Neural cell (in vitro differentiated cells): ENCODE data around the gene ZSWIM5. TPM values are rescaled to one million over a fixed set of nuclear protein-coding genes. Genes with fewer than 3 reads are reported as not detected.

Experiments used
- H2AFZ ChIP-seq: fragments of 200-600, 300-800 bp; sonication (generic), shearing (Covaris generic); 2 replicates; pipeline ENCODE4 v1.6.0; 2014; ENCODE audit warnings: low read depth, mild to moderate bottlenecking, antibody characterized with exemption, low read length, moderate library complexity
- H3F3A ChIP-seq: fragments of 200-600 bp; shearing (Covaris generic); 2 replicates; pipeline ENCODE4 v1.6.1; 2016; ENCODE audit warnings: mild to moderate bottlenecking, moderate library complexity, mixed read lengths, antibody characterized with exemption, low read length; ENCODE audit not compliant: insufficient read depth, poor library complexity, severe bottlenecking
- H3K27ac ChIP-seq: fragments of 200-600, 300-800 bp; sonication (generic), shearing (Covaris generic); 2 replicates; pipeline ENCODE4 v1.5.1; 2014; ENCODE audit warnings: mild to moderate bottlenecking, low read length, moderate library complexity
- H3K27me3 ChIP-seq: fragments of 300-800, 200-600 bp; sonication (generic), shearing (Covaris generic); 2 replicates; pipeline ENCODE4 v1.6.0; 2014; ENCODE audit warnings: mild to moderate bottlenecking, low read depth, low read length, moderate library complexity; ENCODE audit not compliant: insufficient read depth
- H3K36me3 ChIP-seq: fragments of 300-800, 200-600 bp; sonication (generic), shearing (Covaris generic); 2 replicates; pipeline ENCODE4 v1.5.1; 2014; ENCODE audit warnings: mild to moderate bottlenecking, antibody characterized with exemption, low read length, moderate library complexity; ENCODE audit not compliant: insufficient read depth
- H3K4me2 ChIP-seq: fragments of 300-800, 200-600 bp; sonication (generic), shearing (Covaris generic); 2 replicates; pipeline ENCODE4 v1.6.0; 2014; ENCODE audit warnings: mild to moderate bottlenecking, low read length
- H3K4me3 ChIP-seq: fragments of 300-800, 200-600 bp; sonication (generic), shearing (Covaris generic); 2 replicates; pipeline ENCODE4 v1.5.1; 2014; ENCODE audit warnings: mild to moderate bottlenecking, low read length, moderate library complexity
- H3K79me2 ChIP-seq: fragments of 200-600 bp; shearing (Covaris generic); replicated peaks from 2 replicates; pipeline ENCODE4 v1.6.0; 2014; ENCODE audit warnings: mild to moderate bottlenecking, low read length, moderate library complexity; ENCODE audit not compliant: insufficient read depth
- H3K9ac ChIP-seq: fragments of 300-800, 200-600 bp; sonication (generic), shearing (Covaris generic); 2 replicates; pipeline ENCODE4 v1.6.1; 2016; ENCODE audit warnings: mild to moderate bottlenecking, low read length, mixed read lengths
- H3K9me2 ChIP-seq: fragments of 200-600 bp; shearing (Covaris generic); 2 replicates; pipeline ENCODE4 v1.6.1; 2016; ENCODE audit warnings: mild to moderate bottlenecking, low read length, mixed read lengths; ENCODE audit not compliant: insufficient read depth
- H3K9me3 ChIP-seq: fragments of 200-600, 300-800 bp; sonication (generic), shearing (Covaris generic); 2 replicates; pipeline ENCODE4 v1.6.1; 2016; ENCODE audit warnings: mild to moderate bottlenecking, mixed run types, low read length, moderate library complexity, mixed read lengths
- H4K20me1 ChIP-seq: fragments of 200-600 bp; shearing (Covaris generic); 2 replicates; pipeline ENCODE4 v1.6.1; 2016; ENCODE audit warnings: mild to moderate bottlenecking, mixed run types; ENCODE audit not compliant: insufficient read depth
- EP300 ChIP-seq: fragments of 450-650 bp; conservative IDR thresholded peaks from 2 replicates; pipeline ENCODE4 v1.6.1; 2014; ENCODE audit warnings: antibody characterized with exemption, mild to moderate bottlenecking, moderate library complexity; ENCODE audit not compliant: poor library complexity, severe bottlenecking
- EZH2 ChIP-seq: fragments of 200-600, 300-800 bp; shearing (Covaris generic), sonication (generic); IDR thresholded peaks from 2 replicates; pipeline ENCODE4 v1.6.1; 2014; ENCODE audit warnings: antibody characterized with exemption, low read length, borderline replicate concordance, mild to moderate bottlenecking; ENCODE audit not compliant: insufficient read depth, poor library complexity, severe bottlenecking
- MXI1 ChIP-seq: fragments of 450-650 bp; conservative IDR thresholded peaks from 2 replicates; pipeline ENCODE4 v1.6.1; 2014; ENCODE audit warnings: antibody characterized with exemption, mild to moderate bottlenecking; ENCODE audit not compliant: poor library complexity, severe bottlenecking
- POLR2AphosphoS5 ChIP-seq: IDR thresholded peaks from 2 replicates; pipeline ENCODE4 v1.6.1; 2012
- RAD21 ChIP-seq: fragments of 450-650 bp; conservative IDR thresholded peaks from 2 replicates; pipeline ENCODE4 v1.6.1; 2014; ENCODE audit warnings: antibody characterized with exemption, mild to moderate bottlenecking, moderate library complexity
- SMC3 ChIP-seq: fragments of 450-650 bp; conservative IDR thresholded peaks from 2 replicates; pipeline ENCODE4 v1.6.1; 2014; ENCODE audit warnings: antibody characterized with exemption, mild to moderate bottlenecking, moderate library complexity; ENCODE audit not compliant: poor library complexity
- TAF1 ChIP-seq: IDR thresholded peaks from 2 replicates; pipeline ENCODE4 v1.6.1; 2012; ENCODE audit warnings: low read depth
- polyA plus RNA-seq: library from polyadenylated mRNA; depleted of rRNA; stranded (reverse); fragments of >200 nt; gene quantifications from 2 replicates; pipeline ENCODE4 v1.2.3, GENCODE V29; 2014
- TF ChIP-seq, protein P1 (sequence below): fragments of 450-650 bp; IDR thresholded peaks from 2 replicates; pipeline ENCODE4 v1.5.1; 2014; ENCODE audit warnings: antibody characterized with exemption, mild to moderate bottlenecking, moderate library complexity; ENCODE audit not compliant: poor library complexity, severe bottlenecking
- TF ChIP-seq, protein P2 (sequence below): IDR thresholded peaks from 2 replicates; pipeline ENCODE4 v1.6.1; 2012; ENCODE audit warnings: borderline replicate concordance

The ZSWIM5 gene
- polyA plus RNA-seq, 1 donor from 2014 or later = 27.2 TPM

DNA sequence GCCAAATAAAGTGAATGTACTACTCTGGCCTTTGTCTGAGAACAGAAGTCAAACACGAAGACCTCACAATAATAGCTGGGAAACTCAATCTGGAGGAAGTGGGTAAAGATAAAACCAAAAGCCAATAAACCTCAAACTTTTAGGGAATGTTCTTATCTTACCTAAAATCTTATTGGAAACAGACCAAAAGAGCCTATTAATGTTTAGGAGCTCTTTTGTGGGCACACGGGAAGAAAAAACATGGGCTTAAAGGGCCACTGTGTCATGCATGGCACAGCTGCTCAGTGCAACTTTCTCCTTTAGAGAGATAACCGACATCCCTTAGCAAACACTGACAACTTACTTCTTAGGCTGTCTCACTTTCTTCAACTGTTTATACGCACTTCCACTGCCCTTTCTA lies 236.1 kb downstream of the ZSWIM5 start:
- Histone ChIP-seq H3K79me2 (no peaks in the 10 kb centered on the region), H3K36me3 (no peaks in the 10 kb centered on the region), H3K4me3 (no peak overlapping the region), H3K9me2 (no peaks in the 10 kb centered on the region), H3K27ac (no peak overlapping the region), H4K20me1 (no peaks in the 10 kb centered on the region), H3K9ac (no peak overlapping the region), H3K9me3 (no peaks in the 10 kb centered on the region), H3F3A (no peaks in the 10 kb centered on the region), H2AFZ (no peak overlapping the region), H3K27me3 (no peaks in the 10 kb centered on the region), H3K4me2 (no peak overlapping the region)
- TF ChIP-seq EZH2 (no peak), EP300 (no peak), POLR2AphosphoS5 (no peak), RAD21 (no peak), MXI1 (no peak), TAF1 (no peak), SMC3 (no peak)
- TF ChIP-seq, protein P1, sequence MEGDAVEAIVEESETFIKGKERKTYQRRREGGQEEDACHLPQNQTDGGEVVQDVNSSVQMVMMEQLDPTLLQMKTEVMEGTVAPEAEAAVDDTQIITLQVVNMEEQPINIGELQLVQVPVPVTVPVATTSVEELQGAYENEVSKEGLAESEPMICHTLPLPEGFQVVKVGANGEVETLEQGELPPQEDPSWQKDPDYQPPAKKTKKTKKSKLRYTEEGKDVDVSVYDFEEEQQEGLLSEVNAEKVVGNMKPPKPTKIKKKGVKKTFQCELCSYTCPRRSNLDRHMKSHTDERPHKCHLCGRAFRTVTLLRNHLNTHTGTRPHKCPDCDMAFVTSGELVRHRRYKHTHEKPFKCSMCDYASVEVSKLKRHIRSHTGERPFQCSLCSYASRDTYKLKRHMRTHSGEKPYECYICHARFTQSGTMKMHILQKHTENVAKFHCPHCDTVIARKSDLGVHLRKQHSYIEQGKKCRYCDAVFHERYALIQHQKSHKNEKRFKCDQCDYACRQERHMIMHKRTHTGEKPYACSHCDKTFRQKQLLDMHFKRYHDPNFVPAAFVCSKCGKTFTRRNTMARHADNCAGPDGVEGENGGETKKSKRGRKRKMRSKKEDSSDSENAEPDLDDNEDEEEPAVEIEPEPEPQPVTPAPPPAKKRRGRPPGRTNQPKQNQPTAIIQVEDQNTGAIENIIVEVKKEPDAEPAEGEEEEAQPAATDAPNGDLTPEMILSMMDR = no peak
- TF ChIP-seq, protein P2, sequence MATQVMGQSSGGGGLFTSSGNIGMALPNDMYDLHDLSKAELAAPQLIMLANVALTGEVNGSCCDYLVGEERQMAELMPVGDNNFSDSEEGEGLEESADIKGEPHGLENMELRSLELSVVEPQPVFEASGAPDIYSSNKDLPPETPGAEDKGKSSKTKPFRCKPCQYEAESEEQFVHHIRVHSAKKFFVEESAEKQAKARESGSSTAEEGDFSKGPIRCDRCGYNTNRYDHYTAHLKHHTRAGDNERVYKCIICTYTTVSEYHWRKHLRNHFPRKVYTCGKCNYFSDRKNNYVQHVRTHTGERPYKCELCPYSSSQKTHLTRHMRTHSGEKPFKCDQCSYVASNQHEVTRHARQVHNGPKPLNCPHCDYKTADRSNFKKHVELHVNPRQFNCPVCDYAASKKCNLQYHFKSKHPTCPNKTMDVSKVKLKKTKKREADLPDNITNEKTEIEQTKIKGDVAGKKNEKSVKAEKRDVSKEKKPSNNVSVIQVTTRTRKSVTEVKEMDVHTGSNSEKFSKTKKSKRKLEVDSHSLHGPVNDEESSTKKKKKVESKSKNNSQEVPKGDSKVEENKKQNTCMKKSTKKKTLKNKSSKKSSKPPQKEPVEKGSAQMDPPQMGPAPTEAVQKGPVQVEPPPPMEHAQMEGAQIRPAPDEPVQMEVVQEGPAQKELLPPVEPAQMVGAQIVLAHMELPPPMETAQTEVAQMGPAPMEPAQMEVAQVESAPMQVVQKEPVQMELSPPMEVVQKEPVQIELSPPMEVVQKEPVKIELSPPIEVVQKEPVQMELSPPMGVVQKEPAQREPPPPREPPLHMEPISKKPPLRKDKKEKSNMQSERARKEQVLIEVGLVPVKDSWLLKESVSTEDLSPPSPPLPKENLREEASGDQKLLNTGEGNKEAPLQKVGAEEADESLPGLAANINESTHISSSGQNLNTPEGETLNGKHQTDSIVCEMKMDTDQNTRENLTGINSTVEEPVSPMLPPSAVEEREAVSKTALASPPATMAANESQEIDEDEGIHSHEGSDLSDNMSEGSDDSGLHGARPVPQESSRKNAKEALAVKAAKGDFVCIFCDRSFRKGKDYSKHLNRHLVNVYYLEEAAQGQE = no peak

Other genes with a start within 250 kb of the ZSWIM5 start
- 28.0 and 38.6 TPM in 2 replicates for gene EIF2B3, start 220.0 kb downstream of the ZSWIM5 start, polyA plus RNA-seq
- gene HECTD3, start 195.3 kb downstream of the ZSWIM5 start, polyA plus RNA-seq = 9.6 and 9.7 TPM in 2 replicates
- 87.3 and 96.9 TPM in 2 replicates for gene UROD, start 194.4 kb downstream of the ZSWIM5 start, polyA plus RNA-seq
- 0.18 TPM in 1 of 2 replicates, not detected in the other for gene HPDL, start 120.3 kb upstream of the ZSWIM5 start, polyA plus RNA-seq
- 16.8 and 20.7 TPM in 2 replicates for gene TOE1, start 133.6 kb upstream of the ZSWIM5 start, polyA plus RNA-seq
- gene MUTYH, start 133.8 kb upstream of the ZSWIM5 start, polyA plus RNA-seq = 59.8 and 71.6 TPM in 2 replicates